ENCODE results near the gene DIS3L2.

DIS3L2 gene

GRCh38 chr2:232246245-232246644 is 284.7 kb downstream of the DIS3L2 start:
- H3K4me3 ChIP-seq (ENCODE audit: low read depth, low read length): no peak overlapping the region
- TF ChIP-seq CTCF (IDR thresholded peaks at IDR 0.05; ENCODE audit: low read depth, low read length): no peak

- no peak for TF ChIP-seq CTCF (IDR thresholded peaks at IDR 0.05; ENCODE audit: low read depth, low read length)
- no peak overlapping the region for H3K4me3 ChIP-seq (ENCODE audit: low read depth, low read length)
Observed at GRCh38 chr2:232249096-232249495, 287.6 kb downstream of the DIS3L2 start.

GRCh38 chr2:232250246-232251175 is 289.0 kb downstream of the DIS3L2 start:
- no peak for TF ChIP-seq CTCF (IDR thresholded peaks at IDR 0.05; ENCODE audit: low read depth, low read length)
- no peak overlapping the region for H3K4me3 ChIP-seq (ENCODE audit: low read depth, low read length)

- no peak overlapping the region for H3K4me3 ChIP-seq (ENCODE audit: low read depth, low read length)
- TF ChIP-seq CTCF (IDR thresholded peaks at IDR 0.05; ENCODE audit: low read depth, low read length): no peak
Observed at GRCh38 chr2:232255033-232255432, 293.5 kb downstream of the DIS3L2 start.

GRCh38 chr2:232260075-232260474 is 298.6 kb downstream of the DIS3L2 start:
- H3K4me3 ChIP-seq (ENCODE audit: low read depth, low read length): no peak overlapping the region
- TF ChIP-seq CTCF (IDR thresholded peaks at IDR 0.05; ENCODE audit: low read depth, low read length): no peak

- TF ChIP-seq CTCF (IDR thresholded peaks at IDR 0.05; ENCODE audit: low read depth, low read length): no peak
- H3K4me3 ChIP-seq (ENCODE audit: low read depth, low read length): no peak overlapping the region
Observed at GRCh38 chr2:232261776-232262175, 300.3 kb downstream of the DIS3L2 start.

GRCh38 chr2:232263295-232263694 is 301.8 kb downstream of the DIS3L2 start:
- no peak for TF ChIP-seq CTCF (IDR thresholded peaks at IDR 0.05; ENCODE audit: low read depth, low read length)
- no peak overlapping the region for H3K4me3 ChIP-seq (ENCODE audit: low read depth, low read length)

All from WI38 (cell line).